Endothelial cell of umbilical vein (primary cell): Measurements from ENCODE around the gene NFKB1.

ENCODE experiments used
- EZH2 ChIP-seq: IDR thresholded peaks from 2 replicates; pipeline ENCODE4 v1.6.1; 2012; ENCODE audit warnings: borderline replicate concordance, low read depth, mild to moderate bottlenecking, moderate library complexity, low read length, inconsistent platforms; ENCODE audit not compliant: severe bottlenecking
- MYC ChIP-seq: IDR thresholded peaks from one replicate; pipeline ENCODE4 v1.6.1; 2011; ENCODE audit warnings: mild to moderate bottlenecking, low read depth, low read length
- TF ChIP-seq, protein P1 (sequence below), 2 donors: IDR thresholded peaks; 1 replicate in 1 of 2; 2 replicates in 1 of 2; pipeline ENCODE4 v1.5.1; 2011; ENCODE audit warnings: low read length in 2 of 2, mild to moderate bottlenecking in 2 of 2, moderate library complexity in 2 of 2, control low read depth in 1 of 2, inconsistent platforms in 1 of 2, low read depth in 1 of 2; ENCODE audit not compliant: insufficient read depth in 1 of 2; ENCODE audit errors: extremely low read depth in 1 of 2

DNA sequence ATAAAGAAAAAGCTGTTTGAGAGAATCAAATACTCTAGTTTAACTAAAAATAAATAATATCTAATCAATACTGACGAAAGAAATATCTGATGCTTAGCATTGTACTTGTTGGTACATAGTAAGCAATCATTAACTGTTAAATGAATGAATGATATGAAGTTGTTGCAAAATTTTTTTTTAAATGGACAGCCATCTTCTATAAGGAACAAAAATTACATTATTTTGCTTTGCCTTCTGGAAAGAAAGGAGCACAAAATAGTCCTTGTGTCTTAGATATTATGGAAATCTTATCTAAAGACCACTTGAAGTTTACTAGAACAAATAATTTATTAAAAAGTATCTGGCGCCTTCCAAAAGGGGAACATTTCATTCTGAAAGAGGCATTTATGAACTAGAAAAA lies 4.5 kb downstream of the NFKB1 start:
- TF ChIP-seq EZH2 (no peak), MYC (no peak)
- TF ChIP-seq, protein P1, sequence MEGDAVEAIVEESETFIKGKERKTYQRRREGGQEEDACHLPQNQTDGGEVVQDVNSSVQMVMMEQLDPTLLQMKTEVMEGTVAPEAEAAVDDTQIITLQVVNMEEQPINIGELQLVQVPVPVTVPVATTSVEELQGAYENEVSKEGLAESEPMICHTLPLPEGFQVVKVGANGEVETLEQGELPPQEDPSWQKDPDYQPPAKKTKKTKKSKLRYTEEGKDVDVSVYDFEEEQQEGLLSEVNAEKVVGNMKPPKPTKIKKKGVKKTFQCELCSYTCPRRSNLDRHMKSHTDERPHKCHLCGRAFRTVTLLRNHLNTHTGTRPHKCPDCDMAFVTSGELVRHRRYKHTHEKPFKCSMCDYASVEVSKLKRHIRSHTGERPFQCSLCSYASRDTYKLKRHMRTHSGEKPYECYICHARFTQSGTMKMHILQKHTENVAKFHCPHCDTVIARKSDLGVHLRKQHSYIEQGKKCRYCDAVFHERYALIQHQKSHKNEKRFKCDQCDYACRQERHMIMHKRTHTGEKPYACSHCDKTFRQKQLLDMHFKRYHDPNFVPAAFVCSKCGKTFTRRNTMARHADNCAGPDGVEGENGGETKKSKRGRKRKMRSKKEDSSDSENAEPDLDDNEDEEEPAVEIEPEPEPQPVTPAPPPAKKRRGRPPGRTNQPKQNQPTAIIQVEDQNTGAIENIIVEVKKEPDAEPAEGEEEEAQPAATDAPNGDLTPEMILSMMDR (IDR thresholded peaks at IDR 0.05; ENCODE audit: extremely low read depth in 1 of 2, insufficient read depth in 1 of 2, low read depth in 1 of 2, low read length in 2 of 2) = no peak
